GM23248 (cell line): ENCODE measurements around the gene ETS1. TPM values are rescaled to one million over a fixed set of nuclear protein-coding genes. Genes with fewer than 3 reads are reported as not detected.

Experiments
- DNase-seq: peaks from one replicate; pipeline ENCODE4 v3.0.0-alpha.2; 2015
- H2AFZ ChIP-seq: fragments of 200-600 bp; sonication (generic); 2 replicates; pipeline ENCODE4 v1.6.1; 2016; ENCODE audit warnings: antibody characterized with exemption
- H3F3A ChIP-seq: fragments of 200-600 bp; sonication (generic); 2 replicates; pipeline ENCODE4 v1.6.1; 2016; ENCODE audit warnings: mild to moderate bottlenecking, antibody characterized with exemption, mixed run types; ENCODE audit not compliant: insufficient read depth
- H3K27ac ChIP-seq: fragments of 200-600 bp; sonication (generic); 2 replicates; pipeline ENCODE4 v1.5.1; 2016; ENCODE audit warnings: mild to moderate bottlenecking
- H3K27me3 ChIP-seq: fragments of 200-600 bp; sonication (generic); replicated peaks from 2 replicates; pipeline ENCODE4 v1.6.1; 2016; ENCODE audit warnings: mild to moderate bottlenecking; ENCODE audit not compliant: insufficient read depth
- H3K36me3 ChIP-seq: fragments of 200-600 bp; sonication (generic); 2 replicates; pipeline ENCODE4 v1.6.1; 2016; ENCODE audit warnings: low read depth, mild to moderate bottlenecking
- H3K4me1 ChIP-seq: fragments of 200-600 bp; sonication (generic); 2 replicates; pipeline ENCODE4 v1.6.1; 2016; ENCODE audit warnings: mild to moderate bottlenecking; ENCODE audit not compliant: insufficient read depth
- H3K4me2 ChIP-seq: fragments of 200-600 bp; sonication (generic); one replicate; pipeline ENCODE4 v1.6.1; 2016; ENCODE audit warnings: mild to moderate bottlenecking; ENCODE audit not compliant: unreplicated experiment
- H3K4me3 ChIP-seq: fragments of 200-600 bp; sonication (generic); 2 replicates; pipeline ENCODE4 v1.5.1; 2016; ENCODE audit warnings: mild to moderate bottlenecking
- H3K79me2 ChIP-seq: fragments of 200-600 bp; sonication (generic); 2 replicates; pipeline ENCODE4 v1.6.1; 2016; ENCODE audit warnings: mild to moderate bottlenecking; ENCODE audit not compliant: insufficient read depth
- H3K9ac ChIP-seq: fragments of 200-600 bp; sonication (generic); 2 replicates; pipeline ENCODE4 v1.6.1; 2016; ENCODE audit warnings: mild to moderate bottlenecking
- H3K9me2 ChIP-seq: fragments of 200-600 bp; sonication (generic); 2 replicates; pipeline ENCODE4 v1.6.1; 2016; ENCODE audit warnings: mixed run types, mild to moderate bottlenecking, moderate library complexity; ENCODE audit not compliant: insufficient read depth
- H3K9me3 ChIP-seq: fragments of 200-600 bp; sonication (generic); one replicate; pipeline ENCODE4 v1.6.1; 2017; ENCODE audit warnings: low read depth
- H4K20me1 ChIP-seq: fragments of 200-600 bp; sonication (generic); 2 replicates; pipeline ENCODE4 v1.6.0; 2016; ENCODE audit not compliant: insufficient read depth
- EZH2 ChIP-seq: fragments of 200-600 bp; sonication (generic); IDR thresholded peaks from 2 replicates; pipeline ENCODE4 v1.6.1; 2018; ENCODE audit warnings: antibody characterized with exemption, mild to moderate bottlenecking; ENCODE audit not compliant: insufficient read depth, poor library complexity, severe bottlenecking
- EZH2phosphoT487 ChIP-seq: fragments of 200-600 bp; sonication (generic); IDR thresholded peaks from 2 replicates; pipeline ENCODE4 v1.6.1; 2018; ENCODE audit warnings: antibody characterized with exemption, moderate library complexity, mild to moderate bottlenecking, low read depth; ENCODE audit not compliant: insufficient read depth
- WGBS, 2 experiments: methylation state at CpG; one replicate each; pipeline ENCODE4 v1.1.6; 2015 to 2017; ENCODE audit warnings: low lambda C conversion rate in 2 of 2, low coverage in 1 of 2; ENCODE audit errors: missing lambda C conversion rate in 2 of 2; 5-methylcytosine and 5-hydroxymethylcytosine counted together
- in situ Hi-C: fragments of 300-500 bp; cut with MboI; formaldehyde crosslinking; loops from 2 replicates; pipeline ENCODE4 v1.15.0; 2020
- polyA plus RNA-seq: library from polyadenylated mRNA; unstranded; fragments of >200 nt; fragmentation: Nextera tagmentation; extraction: Ambion mirVana; gene quantifications from 2 replicates; pipeline ENCODE4 v1.2.1, GENCODE V29; 2016
- total RNA-seq: library from RNA; depleted of rRNA; stranded (reverse); fragments of >200 nt; shearing (Covaris generic); gene quantifications from 2 replicates; pipeline ENCODE4 v1.2.3, GENCODE V29; 2014

ETS1 gene
- total and polyA plus RNA-seq, 2 experiments from 2014 or later = 19.9 to 61.0 TPM

DNA sequence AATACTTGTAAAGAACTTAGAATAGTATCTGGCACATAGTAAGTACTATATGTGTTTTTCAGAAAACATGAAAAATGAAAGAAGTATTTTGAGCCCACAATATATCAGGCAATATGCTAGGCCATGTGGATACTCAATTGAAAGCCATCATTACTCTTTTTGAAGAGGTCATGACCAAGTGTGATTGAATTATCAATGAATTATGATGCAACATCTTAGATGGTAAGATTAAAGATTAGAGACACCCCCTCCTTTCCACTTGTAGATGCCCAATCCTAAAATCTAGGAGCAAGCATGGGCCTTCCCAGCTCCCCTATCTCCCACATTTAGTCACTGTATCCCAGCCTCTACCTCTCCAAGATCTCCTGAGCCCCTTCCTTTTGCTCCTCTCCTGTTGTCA is 154.4 kb downstream of the ETS1 start:
- Histone ChIP-seq H3K4me3 (no peak overlapping the region), H2AFZ (no peak overlapping the region), H3K27me3 (no peaks in the 10 kb centered on the region), H3K79me2 (no peaks in the 10 kb centered on the region), H3K36me3 (no peaks in the 10 kb centered on the region), H3K4me1 (peaks cover 15% of the 10 kb centered on the region; the same call in 1 of the 2 replicates), H3K4me2 (no peak overlapping the region), H3F3A (peaks cover 14% of the 10 kb centered on the region; the same call in 1 of the 2 replicates), H3K9me3 (no peaks in the 10 kb centered on the region), H3K27ac (no peak overlapping the region), H4K20me1 (no peaks in the 10 kb centered on the region), H3K9me2 (no peaks in the 10 kb centered on the region), H3K9ac (no peak overlapping the region)
- no peak for TF ChIP-seq EZH2phosphoT487
- no peak for TF ChIP-seq EZH2
- in situ Hi-C loops = no loop called here
- DNase-seq = no peak

GRCh38 chr11:128431931-128432330 is 155.4 kb downstream of the ETS1 start:
- no peak overlapping the region for H3K27ac ChIP-seq
- no peak for TF ChIP-seq EZH2phosphoT487
- no peak for TF ChIP-seq EZH2
- no peaks in the 10 kb centered on the region for H4K20me1 ChIP-seq
- 71 to 78% methylated on average over 4 of the region's 4 CpGs for WGBS, 2 experiments
- DNase-seq = no peak
- no peaks in the 10 kb centered on the region for H3K9me2 ChIP-seq
- H3K27me3 ChIP-seq = no peaks in the 10 kb centered on the region
- peaks cover 9% of the 10 kb centered on the region; the same call in 1 of the 2 replicates for H3K4me1 ChIP-seq
- in situ Hi-C loops = no loop called here
- H3K4me3 ChIP-seq = no peak overlapping the region
- H3F3A ChIP-seq = 0 out of 2 replicates have a peak, but pooled peaks cover 4% of the 10 kb centered on the region
- H2AFZ ChIP-seq = no peak overlapping the region
- H3K9ac ChIP-seq = no peak overlapping the region
- no peaks in the 10 kb centered on the region for H3K9me3 ChIP-seq
- H3K79me2 ChIP-seq = no peaks in the 10 kb centered on the region
- no peaks in the 10 kb centered on the region for H3K36me3 ChIP-seq
- no peak overlapping the region for H3K4me2 ChIP-seq

GRCh38 chr11:128428935-128429334 is 158.4 kb downstream of the ETS1 start:
- no peak overlapping the region for H3K27ac ChIP-seq
- WGBS, 2 experiments = 62 to 67% methylated on average over 3 of the region's 3 CpGs

DNA sequence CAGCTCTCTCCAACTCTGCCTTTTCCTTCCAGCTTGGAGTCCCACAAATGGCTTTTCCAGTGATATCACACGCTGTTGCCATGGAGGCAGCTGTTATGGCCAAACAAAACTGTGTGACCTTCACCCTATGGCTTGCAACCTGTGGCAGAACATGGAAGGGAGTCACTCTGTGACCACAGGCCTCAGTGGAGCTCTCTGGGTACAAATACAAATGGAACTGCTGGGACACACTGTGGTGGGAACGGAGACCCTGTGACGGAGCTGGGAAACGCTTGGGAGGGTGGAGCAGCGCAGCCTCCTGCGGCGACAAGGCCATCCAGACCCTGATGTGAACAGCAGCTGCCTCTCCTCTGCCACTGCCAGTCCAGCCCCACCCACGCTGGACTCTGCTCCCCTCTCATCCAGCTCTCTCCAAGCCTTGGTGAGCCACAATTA is 162.5 kb downstream of the ETS1 start:
- peak overlapping the region; percentile 33; the same call in 1 of the 2 replicates for H2AFZ ChIP-seq
- H3F3A ChIP-seq = peaks cover 25% of the 10 kb centered on the region
- 32 to 34% methylated on average over 8 of the region's 8 CpGs for WGBS, 2 experiments
- H3K4me1 ChIP-seq = peaks cover 32% of the 10 kb centered on the region
- no peak for TF ChIP-seq EZH2phosphoT487
- TF ChIP-seq EZH2 = no peak
- no peak overlapping the region for H3K4me3 ChIP-seq
- peak overlapping the region; percentile 49; the same call in 1 of the 2 replicates for H3K9ac ChIP-seq
- H3K27ac ChIP-seq = no peak overlapping the region; the same call in 1 of the 2 replicates
- no peaks in the 10 kb centered on the region for H3K9me3 ChIP-seq
- H3K36me3 ChIP-seq = no peaks in the 10 kb centered on the region
- in situ Hi-C loops = no loop called here
- peak; percentile 63 for DNase-seq
- H4K20me1 ChIP-seq = no peaks in the 10 kb centered on the region
- H3K4me2 ChIP-seq = no peak overlapping the region
- no peaks in the 10 kb centered on the region for H3K79me2 ChIP-seq
- no peaks in the 10 kb centered on the region for H3K27me3 ChIP-seq
- H3K9me2 ChIP-seq = no peaks in the 10 kb centered on the region

More at GRCh38 chr11:128428935-128429334, 158.4 kb downstream of the ETS1 start:
- H3K27me3 ChIP-seq = no peaks in the 10 kb centered on the region
- no peak overlapping the region for H2AFZ ChIP-seq
- no peak for DNase-seq
- H3K4me2 ChIP-seq = no peak overlapping the region
- H3K79me2 ChIP-seq = no peaks in the 10 kb centered on the region
- H3K9ac ChIP-seq = no peak overlapping the region
- no peak for TF ChIP-seq EZH2phosphoT487
- no peak for TF ChIP-seq EZH2
- H4K20me1 ChIP-seq = no peaks in the 10 kb centered on the region
- in situ Hi-C loops = no loop called here
- 0 out of 2 replicates have a peak, but pooled peaks cover 4% of the 10 kb centered on the region for H3F3A ChIP-seq
- H3K9me2 ChIP-seq = no peaks in the 10 kb centered on the region
- H3K4me3 ChIP-seq = no peak overlapping the region
- no peaks in the 10 kb centered on the region for H3K9me3 ChIP-seq
- peaks cover 14% of the 10 kb centered on the region; the same call in 1 of the 2 replicates for H3K4me1 ChIP-seq
- H3K36me3 ChIP-seq = no peaks in the 10 kb centered on the region
